ENCODE measurements around the gene PCNA. TPM values are rescaled to one million over a fixed set of nuclear protein-coding genes. Genes with fewer than 3 reads are reported as not detected.

The PCNA gene
- total and polyA plus RNA-seq, 10 of the 15 experiments (the other 5 are each of a cell fraction or from before 2014, with no cell fraction given), result 389 to 694 (median 540) TPM

GRCh38 chr20:5150226-5151076 lies 30.7 kb upstream of the PCNA start (continued):
- TF ChIP-seq ELK1 (IDR thresholded peaks at IDR 0.05; ENCODE audit: low read depth, low read length), result no peak
- TF ChIP-seq ASH2L (IDR thresholded peaks at IDR 0.05; ENCODE audit: borderline replicate concordance, low read depth), result no peak
- no peak for TF ChIP-seq MYC (IDR thresholded peaks at IDR 0.05; ENCODE audit: insufficient read depth, insufficient read length, insufficient replicate concordance, low read length, severe bottlenecking)

- Histone ChIP-seq H3K9ac (ENCODE audit: control insufficient read depth, insufficient read depth, low read length) (no peak overlapping the region), H3K4me2 (ENCODE audit: control insufficient read depth, insufficient read depth) (no peak overlapping the region), H3K27me3 (replicated peaks in 1 of 2; ENCODE audit: control insufficient read depth in 2 of 2, insufficient read depth in 2 of 2, low read length in 1 of 2) (no peaks in the 10 kb centered on the region), H2AFZ (ENCODE audit: control insufficient read depth, low read depth, low read length) (no peak overlapping the region), H3K9me3 (replicated peaks; ENCODE audit: control insufficient read depth, insufficient read depth, low read length) (no peaks in the 10 kb centered on the region), H3K36me3 (ENCODE audit: control insufficient read depth in 2 of 2, insufficient read depth in 2 of 2, low read length in 1 of 2) (peaks cover 0 to 2% of the 10 kb centered on the region in 2 experiments; a peak in 2 of 4 replicates), H4K20me1 (ENCODE audit: control insufficient read depth, insufficient read depth) (0 out of 2 replicates have a peak, but pooled peaks cover 4% of the 10 kb centered on the region), H3K4me3 (no peak overlapping the region), H3K79me2 (ENCODE audit: control insufficient read depth, insufficient read depth, low read length) (peaks cover 23% of the 10 kb centered on the region), H3K4me1 (ENCODE audit: control insufficient read depth, insufficient read depth, low read length) (peaks cover 18% of the 10 kb centered on the region), H3K27ac (ENCODE audit: control insufficient read depth, insufficient read depth) (no peak overlapping the region)
- BruUV-seq (replicated peaks), result no TSS peak
- ATAC-seq, result no peak
- intact Hi-C loops (cut with micrococcal nuclease; ENCODE audit: unreplicated experiment), result no loop called here
- no peak for FAIRE-seq
- POLR2A ChIA-PET, result no interaction called here
- no peak for DNase-seq (ENCODE audit: low read depth, low spot score)
- RAD21 ChIA-PET (ENCODE audit: unreplicated experiment), result no interaction called here
- SMC1A ChIA-PET (ENCODE audit: uncharacterized antibody, unreplicated experiment), result no interaction called here
- 96% methylated on average over 3 of the region's 3 CpGs for WGBS (ENCODE audit: insufficient coverage, insufficient replicate concordance, low lambda C conversion rate, missing lambda C conversion rate)
- CTCF ChIA-PET, result no interaction called here
- in situ Hi-C loops (cut with MboI), result no loop called here
- no peak for TF ChIP-seq RAD21 (IDR thresholded peaks at IDR 0.05; ENCODE audit: insufficient read depth, low read depth, low read length)
- TF ChIP-seq ZBTB40 (IDR thresholded peaks at IDR 0.05; ENCODE audit: borderline replicate concordance), result no peak
- no peak for TF ChIP-seq SIX5 (IDR thresholded peaks at IDR 0.05; ENCODE audit: low read depth, low read length, severe bottlenecking)
- TF ChIP-seq POLR2A (IDR thresholded peaks at IDR 0.05; ENCODE audit: low read depth, low read length), result no peak
- TF ChIP-seq NRF1 (conservative IDR thresholded peaks at IDR 0.05; ENCODE audit: low read depth, low read length), result no peak
- TF ChIP-seq HSF1 (IDR thresholded peaks at IDR 0.05; ENCODE audit: low read depth, low read length), result no peak
- TF ChIP-seq EGR1 (IDR thresholded peaks at IDR 0.05; ENCODE audit: borderline replicate concordance in 1 of 2, low read depth in 2 of 2, low read length in 2 of 2), result no peak
- no peak for TF ChIP-seq CEBPZ (IDR thresholded peaks at IDR 0.05; ENCODE audit: low read depth, low read length)
These were observed 30.1 kb upstream of the PCNA start for GRCh38 chr20:5149892-5150225.
